ENCODE results near the gene ZNF155. TPM values are rescaled to one million over a fixed set of nuclear protein-coding genes. Genes with fewer than 3 reads are reported as not detected.

ZNF155 gene
- total and polyA plus RNA-seq, 3 donors from 2014 or later: 7.4 to 8.7 (median 8.2) TPM

GRCh38 chr19:43957891-43958290 is 26.1 kb upstream of the ZNF155 start:
- Histone ChIP-seq H3K4me3 (no peak overlapping the region), H3K27me3 (no peaks in the 10 kb centered on the region), H3K9me3 (no peaks in the 10 kb centered on the region), H3K4me1 (no peaks in the 10 kb centered on the region), H3K36me3 (ENCODE audit: low read depth, missing control alignments) (no peaks in the 10 kb centered on the region), H3K27ac (no peak overlapping the region)
- intact Hi-C loops (cut with DNase I; ENCODE audit: low total_unique reads): no loop called here
- TF ChIP-seq CTCF (IDR thresholded peaks at IDR 0.05) (no peak), POLR2A (IDR thresholded peaks at IDR 0.05) (no peak)
- no peak for DNase-seq
- 95 to 97% methylated on average over 3 of the region's 3 CpGs for WGBS, 2 donors

- WGBS, 2 donors: 64 to 71% methylated on average over 3 to 4 of the region's 4 CpGs
- Histone ChIP-seq H3K27ac (no peak overlapping the region), H3K4me1 (no peaks in the 10 kb centered on the region), H3K9me3 (no peaks in the 10 kb centered on the region), H3K36me3 (ENCODE audit: low read depth, missing control alignments) (no peaks in the 10 kb centered on the region), H3K4me3 (no peak overlapping the region), H3K27me3 (no peaks in the 10 kb centered on the region)
- no peak for DNase-seq
- TF ChIP-seq CTCF (IDR thresholded peaks at IDR 0.05): no peak
- TF ChIP-seq POLR2A (IDR thresholded peaks at IDR 0.05): no peak
- intact Hi-C loops (cut with DNase I; ENCODE audit: low total_unique reads): no loop called here
Observed at GRCh38 chr19:43960411-43960810, 23.6 kb upstream of the ZNF155 start.

- TF ChIP-seq CTCF (IDR thresholded peaks at IDR 0.05) (no peak), POLR2A (IDR thresholded peaks at IDR 0.05) (no peak)
- H3K36me3 ChIP-seq (ENCODE audit: low read depth, missing control alignments): no peaks in the 10 kb centered on the region
- no peaks in the 10 kb centered on the region for H3K9me3 ChIP-seq
- intact Hi-C loops (cut with DNase I; ENCODE audit: low total_unique reads): no loop called here
- H3K27me3 ChIP-seq: no peaks in the 10 kb centered on the region
- no peak for DNase-seq
- no peak overlapping the region for H3K27ac ChIP-seq
- H3K4me1 ChIP-seq: no peaks in the 10 kb centered on the region
- H3K4me3 ChIP-seq: no peak overlapping the region
- 100% methylated on average over 3 of the region's 3 CpGs for WGBS, 2 donors
Observed at GRCh38 chr19:43966079-43966694, 17.8 kb upstream of the ZNF155 start.

GRCh38 chr19:43976732-43977131 is 7.3 kb upstream of the ZNF155 start:
- DNase-seq: no peak
- Histone ChIP-seq H3K4me1 (no peaks in the 10 kb centered on the region), H3K27ac (no peak overlapping the region), H3K9me3 (no peaks in the 10 kb centered on the region), H3K4me3 (no peak overlapping the region), H3K27me3 (no peaks in the 10 kb centered on the region), H3K36me3 (ENCODE audit: low read depth, missing control alignments) (no peaks in the 10 kb centered on the region)
- intact Hi-C loops (cut with DNase I; ENCODE audit: low total_unique reads): no loop called here
- TF ChIP-seq CTCF (IDR thresholded peaks at IDR 0.05): no peak
- TF ChIP-seq POLR2A (IDR thresholded peaks at IDR 0.05): no peak
- 93 to 96% methylated on average over 1 of the region's 1 CpG for WGBS, 2 donors

GRCh38 chr19:43983544-43983911 is 460 bp upstream of the ZNF155 start:
- no peaks in the 10 kb centered on the region for H3K4me1 ChIP-seq
- H3K36me3 ChIP-seq (ENCODE audit: low read depth, missing control alignments): no peaks in the 10 kb centered on the region
- TF ChIP-seq POLR2A (IDR thresholded peaks at IDR 0.05) (no peak), CTCF (IDR thresholded peaks at IDR 0.05) (no peak)
- intact Hi-C loops (cut with DNase I; ENCODE audit: low total_unique reads): no loop called here
- no peak for DNase-seq
- no peaks in the 10 kb centered on the region for H3K9me3 ChIP-seq
- no peak overlapping the region for H3K27ac ChIP-seq
- H3K4me3 ChIP-seq: peak overlapping the region in 1 of 2 donors; percentile 82
- WGBS, 2 donors: 45 to 54% methylated on average over 2 of the region's 2 CpGs
- no peaks in the 10 kb centered on the region for H3K27me3 ChIP-seq

Measured in testis (tissue), 3 donors.